IPS-NIHi11 (cell line): Measurements from ENCODE around the gene JAK3.
"Not testable (repeated sequence)": the region's sequence is repeated elsewhere in the genome, so short reads cannot be mapped to it uniquely, and the experiment has no call there.

Experiments used
- DNase-seq: peaks from one replicate; pipeline ENCODE4 v3.0.0; 2012; ENCODE audit warnings: mixed read lengths, low spot score

JAK3 gene

DNA sequence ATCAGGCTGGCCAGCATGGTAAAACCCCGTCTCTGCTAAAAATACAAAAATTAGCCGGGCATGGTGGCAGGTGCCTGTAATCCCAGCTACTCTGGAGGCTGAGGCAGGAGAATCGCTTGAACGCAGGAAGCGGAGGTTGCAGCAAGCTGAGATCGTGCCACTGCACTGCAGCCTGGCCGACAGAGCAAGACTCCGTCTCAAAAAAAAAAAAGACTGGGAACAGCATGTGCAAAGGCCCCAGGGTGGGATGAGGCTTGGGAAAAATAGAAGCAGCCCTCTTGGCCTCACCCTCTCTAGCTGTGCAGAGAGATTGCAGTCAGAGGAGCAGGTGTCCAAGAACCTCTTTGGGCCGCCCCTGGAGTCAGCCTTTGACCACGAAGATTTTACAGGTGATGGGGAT is 69.9 kb downstream of the JAK3 start:
- DNase-seq, result not testable (repeated sequence)

DNA sequence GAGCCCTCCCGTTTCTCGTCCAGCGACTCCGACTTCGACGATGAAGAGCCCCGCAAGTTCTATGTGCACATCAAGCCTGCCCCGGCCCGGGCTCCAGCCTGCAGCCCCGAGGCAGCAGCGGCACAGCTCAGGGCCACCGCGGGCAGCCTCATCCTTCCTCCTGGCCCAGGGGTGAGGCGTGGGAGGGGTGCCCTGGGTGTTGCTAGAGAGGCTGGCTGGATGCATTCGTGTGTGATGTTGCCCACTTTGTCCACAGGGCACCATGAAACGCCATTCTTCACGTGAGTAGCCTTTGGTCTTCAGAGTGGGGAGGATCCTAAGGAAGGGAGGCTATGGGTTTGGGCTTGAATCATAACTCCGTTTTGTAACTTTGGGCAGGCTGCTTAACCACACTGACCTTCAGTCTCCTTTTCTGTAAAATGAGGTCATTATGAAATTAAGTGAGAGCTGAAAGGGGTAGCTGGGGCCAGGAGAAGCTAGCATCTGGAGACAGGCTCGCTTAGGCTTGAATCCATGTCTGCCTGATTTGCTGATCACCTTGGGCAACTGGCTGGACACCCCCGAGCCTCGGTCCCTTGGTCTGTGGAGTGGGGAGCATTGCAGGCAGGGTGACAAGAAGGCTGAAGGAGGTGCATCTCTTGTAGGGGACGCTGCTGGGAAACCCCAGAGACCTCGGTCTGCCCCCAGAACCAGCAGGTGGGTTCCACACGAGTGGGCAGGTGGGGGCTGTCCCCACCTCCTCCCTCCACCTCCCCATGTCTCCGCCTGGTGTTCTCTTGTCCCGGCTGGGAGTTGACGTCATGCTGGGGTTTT is 71.6 kb downstream of the JAK3 start:
- DNase-seq, result no peak

DNA sequence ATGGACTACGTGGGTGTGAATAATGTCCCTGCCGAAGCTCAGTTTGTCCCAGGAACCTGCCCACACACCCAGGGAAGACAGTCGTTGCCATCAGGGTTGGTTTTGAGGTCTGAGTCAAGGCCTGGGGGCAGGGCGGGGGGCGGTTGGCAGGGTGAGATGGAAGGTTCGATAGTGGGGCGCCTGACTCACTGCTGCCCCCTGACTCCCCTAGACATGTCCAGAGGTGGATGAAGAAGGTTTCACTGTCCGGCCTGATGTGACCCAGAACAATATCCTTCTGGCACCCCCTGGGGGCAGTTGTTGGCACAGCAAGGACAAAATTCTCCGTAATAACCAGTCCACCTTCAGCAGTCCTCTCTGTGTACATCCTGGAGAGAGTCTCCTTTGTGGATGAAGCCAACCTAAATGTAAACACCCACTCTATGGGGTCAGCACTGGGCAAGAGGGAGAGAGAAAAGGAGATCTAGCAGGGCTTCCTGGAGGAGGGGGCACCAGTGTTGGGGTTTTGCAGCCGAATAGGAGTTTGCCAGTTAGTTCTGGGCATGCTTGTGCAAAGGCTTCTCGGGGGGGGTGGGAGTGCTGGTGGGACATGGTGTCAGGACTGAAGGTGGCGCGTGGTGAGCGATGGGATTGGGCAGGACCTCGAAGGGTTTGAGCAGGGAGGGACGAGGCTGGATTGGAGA is 72.4 kb downstream of the JAK3 start:
- peak; percentile 54 for DNase-seq
